Stimulated activated naive B cell treated with anti-CD40 and anti-IgM and Interleukin-4, amounts not matched to agents 10 μg/mL and 1 μg/mL and 100 μg/mL, for 72 hours (primary cell): ENCODE data around the gene FAM111B.

ENCODE experiments used
- ATAC-seq, 2 donors: fragments of 150-1000 bp; cut with Tn5 transposase; replicated peaks; 2 replicates each; pipeline ENCODE4 v1.10.0; 2021; ENCODE audit warnings: moderate library complexity in 1 of 2
- DNase-seq: peaks from one replicate; pipeline ENCODE4 v3.0.0; 2021
- H3K27ac Mint-ChIP-seq: one replicate; pipeline ENCODE4 v1.8.0; 2022; ENCODE audit warnings: mild to moderate bottlenecking, mixed read lengths
- H3K27me3 Mint-ChIP-seq, 2 donors: one replicate each; pipeline ENCODE4 v1.8.0; 2022; ENCODE audit warnings: mixed read lengths in 2 of 2
- H3K36me3 Mint-ChIP-seq, 2 donors: one replicate each; pipeline ENCODE4 v1.8.0; 2022; ENCODE audit warnings: mixed read lengths in 2 of 2, mild to moderate bottlenecking in 1 of 2
- H3K4me1 Mint-ChIP-seq, 2 donors: one replicate each; pipeline ENCODE4 v1.8.0; 2022; ENCODE audit warnings: mixed read lengths in 2 of 2, mild to moderate bottlenecking in 1 of 2
- H3K4me3 Mint-ChIP-seq, 2 donors: one replicate each; pipeline ENCODE4 v1.8.0; 2022; ENCODE audit warnings: mild to moderate bottlenecking in 2 of 2, mixed read lengths in 2 of 2, moderate library complexity in 1 of 2
- H3K9me3 Mint-ChIP-seq, 2 donors: one replicate each; pipeline ENCODE4 v1.8.0; 2022; ENCODE audit warnings: mixed read lengths in 2 of 2, mild to moderate bottlenecking in 1 of 2

Gene FAM111B

GRCh38 chr11:59154610-59155009 lies 47.6 kb downstream of the FAM111B start:
- ATAC-seq, result no peak
- no peaks in the 10 kb centered on the region for H3K9me3 Mint-ChIP-seq
- no peak overlapping the region for H3K27ac Mint-ChIP-seq
- peaks cover 0 to 9% of the 10 kb centered on the region in 2 donors for H3K36me3 Mint-ChIP-seq
- peaks cover 26 to 36% of the 10 kb centered on the region in 2 donors for H3K4me1 Mint-ChIP-seq
- no peak overlapping the region for H3K4me3 Mint-ChIP-seq
- DNase-seq, result no peak
- H3K27me3 Mint-ChIP-seq, result no peaks in the 10 kb centered on the region

- ATAC-seq (peak in 1 of 2 donors; percentile 5), DNase-seq (no peak)
- H3K9me3 Mint-ChIP-seq, result no peaks in the 10 kb centered on the region
- H3K4me3 Mint-ChIP-seq, result no peak overlapping the region
- no peak overlapping the region for H3K27ac Mint-ChIP-seq
- H3K36me3 Mint-ChIP-seq, result peaks cover 0 to 4% of the 10 kb centered on the region in 2 donors
- H3K4me1 Mint-ChIP-seq, result peaks cover 17 to 24% of the 10 kb centered on the region in 2 donors
- no peaks in the 10 kb centered on the region for H3K27me3 Mint-ChIP-seq
Observed at GRCh38 chr11:59157433-59157832, 50.4 kb downstream of the FAM111B start.

DNA sequence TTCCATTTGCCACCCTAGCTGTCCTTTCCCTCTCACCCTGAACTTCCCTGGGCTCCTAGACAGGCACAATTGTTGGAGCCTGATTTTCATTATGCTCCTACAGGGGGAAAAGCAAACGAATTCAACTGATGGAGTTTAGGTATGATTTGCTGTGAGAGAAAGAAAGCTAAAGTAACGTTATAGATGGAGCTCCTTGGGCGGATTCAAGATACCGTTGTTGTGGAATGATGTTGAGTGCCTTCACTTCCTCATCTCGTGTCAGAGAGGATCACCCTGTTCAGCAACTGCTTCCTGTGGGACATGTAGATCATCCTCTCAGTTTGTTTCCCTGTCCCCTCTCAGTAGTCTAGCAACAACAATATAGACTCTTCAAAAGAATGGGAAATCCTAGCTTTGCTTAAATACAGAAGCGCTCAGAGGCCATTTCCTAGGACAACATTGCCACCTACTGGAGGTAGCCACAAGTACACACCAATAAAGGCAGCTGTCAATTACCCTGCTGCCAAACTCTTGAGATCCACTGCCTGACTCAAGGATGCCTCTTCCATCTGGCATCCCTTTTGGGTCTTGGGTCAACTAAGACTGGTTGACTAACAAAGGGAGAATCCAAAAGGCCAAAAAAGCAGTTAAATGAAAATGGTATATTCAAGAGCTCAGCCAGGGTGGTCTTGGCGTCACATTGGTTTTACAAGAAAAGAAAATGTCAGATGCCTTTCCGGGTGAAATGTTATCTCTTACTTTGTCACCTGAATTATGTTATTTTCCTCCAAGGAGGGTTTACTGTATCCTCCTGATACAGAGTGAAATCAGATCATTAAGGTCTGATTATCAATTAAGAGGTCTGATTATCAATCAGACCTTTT lies 51.4 kb downstream of the FAM111B start:
- H3K4me3 Mint-ChIP-seq, result peak overlapping the region; percentile 47 to 62
- no peaks in the 10 kb centered on the region for H3K27me3 Mint-ChIP-seq
- peak overlapping the region; percentile 85 for H3K27ac Mint-ChIP-seq
- DNase-seq (no peak), ATAC-seq (peak; percentile 94 to 97)
- H3K4me1 Mint-ChIP-seq, result peaks cover 13 to 19% of the 10 kb centered on the region in 2 donors
- H3K9me3 Mint-ChIP-seq, result no peaks in the 10 kb centered on the region
- H3K36me3 Mint-ChIP-seq, result no peaks in the 10 kb centered on the region

- ATAC-seq, result no peak
- Mint-ChIP-seq H3K9me3 (no peaks in the 10 kb centered on the region), H3K27me3 (no peaks in the 10 kb centered on the region), H3K27ac (no peak overlapping the region), H3K4me1 (no peaks in the 10 kb centered on the region), H3K4me3 (no peak overlapping the region), H3K36me3 (no peaks in the 10 kb centered on the region)
- no peak for DNase-seq
Observed at GRCh38 chr11:59164028-59164427, 57.0 kb downstream of the FAM111B start.

DNA sequence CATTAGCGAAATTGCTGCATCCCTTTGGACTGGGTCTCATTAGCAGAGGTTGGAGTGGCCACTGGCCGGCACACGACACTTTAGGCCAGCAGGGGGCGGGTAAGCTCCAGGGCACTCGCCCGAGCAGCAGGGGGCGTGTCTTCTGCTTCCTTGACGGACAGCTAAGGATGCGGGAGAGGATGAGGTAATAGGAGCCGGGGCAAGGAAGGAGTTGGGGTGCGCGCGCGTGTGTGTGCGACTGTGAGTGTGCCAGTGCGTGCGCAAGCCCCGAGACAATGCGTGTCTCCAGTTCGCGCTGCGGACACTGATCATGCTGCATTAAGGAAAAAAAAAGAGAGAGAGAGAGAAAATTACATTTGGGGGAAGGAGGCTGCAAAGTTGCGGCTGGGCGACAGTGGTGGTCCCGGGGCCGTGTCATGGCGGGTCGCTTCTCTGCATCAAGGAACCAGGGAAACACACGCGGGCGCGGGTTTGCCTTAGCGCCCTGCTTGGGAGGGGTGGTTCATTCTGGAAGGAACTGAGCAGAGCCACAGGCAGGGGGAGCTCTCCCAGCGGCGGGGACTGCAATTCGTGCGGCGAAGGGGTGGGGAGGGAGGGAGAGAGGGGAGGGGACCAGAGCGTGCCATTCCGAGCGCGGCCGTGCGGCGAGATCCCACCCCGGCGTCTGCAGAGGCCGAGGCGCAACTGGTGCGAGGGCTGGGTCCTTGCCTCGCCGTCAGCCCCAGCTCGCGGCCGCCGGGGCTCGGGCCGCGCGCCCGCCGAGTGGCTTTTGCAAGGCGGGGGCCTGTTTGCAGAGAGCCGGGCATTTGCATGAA lies 64.7 kb downstream of the FAM111B start, which contains the start of gene DTX4:
DTX4 (plus strand) TSS at position 625 of the 815 bp plus-strand sequence. CDS start 464 bp downstream, outside the sequence.
- Mint-ChIP-seq H3K27me3 (no peaks in the 10 kb centered on the region), H3K4me1 (peaks cover 26 to 29% of the 10 kb centered on the region in 2 donors), H3K4me3 (peak within 1 kb of the TSS; percentile 87 to 92), H3K9me3 (no peaks in the 10 kb centered on the region), H3K27ac (peak within 1 kb of the TSS; percentile 93), H3K36me3 (peaks cover 0 to 2% of the 10 kb centered on the region in 2 donors)
- DNase-seq (peak; percentile 83), ATAC-seq (peak; percentile 82 to 84)

- Mint-ChIP-seq H3K27ac (peak overlapping the region; percentile 93), H3K9me3 (no peaks in the 10 kb centered on the region), H3K4me3 (peak overlapping the region; percentile 87 to 92), H3K4me1 (peaks cover 29 to 30% of the 10 kb centered on the region in 2 donors), H3K27me3 (no peaks in the 10 kb centered on the region), H3K36me3 (peaks cover 3 to 10% of the 10 kb centered on the region in 2 donors)
- peak; percentile 36 to 39 for ATAC-seq
- DNase-seq, result peak; percentile 31
Observed at GRCh38 chr11:59172345-59173079, 65.5 kb downstream of the FAM111B start.

- Mint-ChIP-seq H3K4me3 (peak overlapping the region; percentile 87 to 92), H3K4me1 (peaks cover 29 to 30% of the 10 kb centered on the region in 2 donors), H3K27ac (peak overlapping the region; percentile 93), H3K9me3 (no peaks in the 10 kb centered on the region), H3K27me3 (no peaks in the 10 kb centered on the region), H3K36me3 (peaks cover 6 to 18% of the 10 kb centered on the region in 2 donors)
- DNase-seq (no peak), ATAC-seq (peak in 1 of 2 donors; percentile 2)
Observed at GRCh38 chr11:59173080-59173963, 66.3 kb downstream of the FAM111B start.

GRCh38 chr11:59173964-59174663 lies 67.1 kb downstream of the FAM111B start:
- DNase-seq (no peak), ATAC-seq (no peak)
- peak overlapping the region; percentile 54 to 92 for H3K4me3 Mint-ChIP-seq
- H3K4me1 Mint-ChIP-seq, result peaks cover 29 to 33% of the 10 kb centered on the region in 2 donors
- H3K27me3 Mint-ChIP-seq, result no peaks in the 10 kb centered on the region
- peak overlapping the region; percentile 1 for H3K27ac Mint-ChIP-seq
- H3K36me3 Mint-ChIP-seq, result peaks cover 11 to 23% of the 10 kb centered on the region in 2 donors
- H3K9me3 Mint-ChIP-seq, result peaks cover 3 to 5% of the 10 kb centered on the region in 2 donors

DNA sequence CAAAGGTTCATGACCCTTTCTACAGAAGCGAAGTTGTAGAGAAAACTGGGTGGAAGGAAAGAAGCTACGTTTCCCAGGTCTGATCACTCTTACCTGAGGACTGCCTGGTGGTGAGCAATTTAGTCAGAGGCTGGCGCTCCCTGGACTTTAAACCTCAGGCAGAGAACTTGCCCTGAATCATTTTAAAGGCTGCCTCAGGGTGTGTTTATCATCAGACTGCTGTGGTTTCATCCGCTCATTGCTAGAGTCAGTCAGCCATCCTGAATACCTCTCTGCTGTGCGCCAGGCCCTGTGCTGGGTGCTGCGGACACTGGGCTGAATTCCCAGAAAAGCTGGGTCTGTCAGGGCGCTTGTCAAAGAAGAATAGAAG lies 67.6 kb downstream of the FAM111B start:
- DNase-seq (no peak), ATAC-seq (peak in 1 of 2 donors; percentile 15)
- H3K4me3 Mint-ChIP-seq, result no peak overlapping the region
- H3K27ac Mint-ChIP-seq, result no peak overlapping the region
- H3K36me3 Mint-ChIP-seq, result peaks cover 15 to 28% of the 10 kb centered on the region in 2 donors
- peaks cover 29 to 33% of the 10 kb centered on the region in 2 donors for H3K4me1 Mint-ChIP-seq
- no peaks in the 10 kb centered on the region for H3K27me3 Mint-ChIP-seq
- peaks cover 7 to 9% of the 10 kb centered on the region in 2 donors for H3K9me3 Mint-ChIP-seq

DNA sequence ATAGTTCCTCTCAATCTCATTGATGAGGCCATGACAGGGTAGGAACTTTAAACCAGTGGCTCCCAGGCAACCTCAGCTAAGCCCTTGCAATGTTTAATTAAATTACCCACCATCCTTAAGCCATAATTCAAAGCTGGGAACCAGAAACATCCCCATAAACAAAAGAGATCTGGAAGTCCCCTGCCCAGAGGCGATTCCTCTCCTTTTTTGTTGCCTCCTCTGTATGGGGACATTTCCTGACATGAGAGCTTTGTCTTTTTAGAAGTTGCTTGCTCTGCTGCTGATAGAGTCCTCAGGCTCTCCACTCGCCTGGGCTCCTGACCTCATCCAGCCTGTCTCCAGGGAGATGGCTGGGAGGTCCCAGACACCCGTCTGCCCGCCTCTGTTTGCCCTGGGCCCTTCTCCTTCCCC lies 68.1 kb downstream of the FAM111B start:
- peaks cover 8 to 11% of the 10 kb centered on the region in 2 donors for H3K9me3 Mint-ChIP-seq
- no peak overlapping the region for H3K27ac Mint-ChIP-seq
- H3K36me3 Mint-ChIP-seq, result peaks cover 16 to 32% of the 10 kb centered on the region in 2 donors
- H3K27me3 Mint-ChIP-seq, result no peaks in the 10 kb centered on the region
- no peak overlapping the region for H3K4me3 Mint-ChIP-seq
- H3K4me1 Mint-ChIP-seq, result peaks cover 29 to 35% of the 10 kb centered on the region in 2 donors
- DNase-seq (no peak), ATAC-seq (no peak)

- Mint-ChIP-seq H3K4me3 (no peak overlapping the region), H3K36me3 (peaks cover 16 to 35% of the 10 kb centered on the region in 2 donors), H3K9me3 (peaks cover 8 to 11% of the 10 kb centered on the region in 2 donors), H3K27ac (no peak overlapping the region), H3K4me1 (peaks cover 29 to 39% of the 10 kb centered on the region in 2 donors), H3K27me3 (no peaks in the 10 kb centered on the region)
- DNase-seq, result no peak
- no peak for ATAC-seq
Observed at GRCh38 chr11:59176330-59176729, 69.3 kb downstream of the FAM111B start.
